GM12892 (cell line): ENCODE results near the gene LRRC39.

Source experiments
- POLR2A ChIP-seq: IDR thresholded peaks from 2 replicates; pipeline ENCODE4 v1.6.1; 2011; ENCODE audit warnings: low read depth, low read length, control low read depth
- POLR2AphosphoS5 ChIP-seq: IDR thresholded peaks from 2 replicates; pipeline ENCODE4 v1.6.1; 2011; ENCODE audit warnings: low read depth, low read length, control low read depth
- TAF1 ChIP-seq: IDR thresholded peaks from 2 replicates; pipeline ENCODE4 v1.6.1; 2011; ENCODE audit warnings: low read depth, mild to moderate bottlenecking, control low read depth, low read length, borderline replicate concordance

DNA sequence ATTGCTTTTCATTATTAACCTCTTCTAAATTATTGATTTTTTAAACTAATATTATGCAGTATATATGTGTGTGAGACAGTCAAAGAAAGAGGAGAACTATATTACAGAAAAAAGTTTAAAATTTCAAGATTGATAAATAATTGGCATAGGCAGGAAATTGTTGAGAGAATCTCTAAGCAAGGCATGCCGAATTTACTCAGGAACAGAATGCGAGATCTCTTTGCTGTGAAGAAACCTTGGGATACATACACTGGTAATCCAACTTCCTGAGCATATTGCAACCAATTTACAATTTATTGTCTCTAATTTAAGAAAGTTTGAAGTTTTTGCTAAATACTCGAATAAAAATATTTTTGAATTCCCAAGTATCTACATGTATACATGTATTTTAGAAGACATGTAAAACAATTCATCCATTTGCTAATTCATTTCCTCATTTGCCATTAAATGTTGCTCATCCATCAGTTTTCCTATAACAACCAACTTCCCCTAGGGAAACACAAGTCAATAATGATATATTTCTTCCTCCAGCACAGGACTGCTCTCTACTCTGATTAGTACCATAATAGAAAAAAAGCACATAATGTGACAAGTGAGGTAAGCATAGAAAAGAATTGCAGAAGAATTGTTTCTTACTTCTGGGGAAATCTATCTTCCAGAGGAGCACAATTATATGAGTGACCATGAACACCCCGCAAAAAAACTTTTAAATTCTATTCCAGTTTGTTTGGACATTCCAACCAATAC is 588 bp downstream of the LRRC39 start:
- TF ChIP-seq POLR2A (no peak), POLR2AphosphoS5 (no peak), TAF1 (no peak)
